Left renal cortex interstitium (tissue), 4 donors: Measurements from ENCODE around the gene KCTD1. TPM values are rescaled to one million over a fixed set of nuclear protein-coding genes. Genes with fewer than 3 reads are reported as not detected.

Experiments used
- DNase-seq, 4 donors: peaks; one replicate each; pipeline ENCODE4 v3.0.0-alpha.2; 2013; ENCODE audit warnings: low read depth in 4 of 4, low spot score in 2 of 4, missing footprints in 1 of 4
- polyA plus RNA-seq, 4 donors: library from polyadenylated mRNA; unstranded; fragments of 120-200 nt; gene quantifications; one replicate each; pipeline ENCODE4 v1.2.1, GENCODE V29; 2013; ENCODE audit not compliant: insufficient read length in 4 of 4

KCTD1 gene
- polyA plus RNA-seq, 4 donors: 67.0 to 74.4 (median 70.9) TPM

GRCh38 chr18:26406854-26407517, 141.4 kb downstream of the KCTD1 start:
- no peak for DNase-seq

- no peak for DNase-seq
These were observed 142.0 kb downstream of the KCTD1 start for GRCh38 chr18:26406324-26406723.

- DNase-seq: no peak
These were observed 143.1 kb downstream of the KCTD1 start for GRCh38 chr18:26405190-26405801.
